Mesothelial cell of epicardium (in vitro differentiated cells): ENCODE data around the gene CEL. TPM values are rescaled to one million over a fixed set of nuclear protein-coding genes. Genes with fewer than 3 reads are reported as not detected.

ENCODE experiments used
- DNase-seq, 2 experiments: peaks; one replicate each; pipeline ENCODE4 v3.0.0; 2021; ENCODE audit warnings: low spot score in 2 of 2; ENCODE audit not compliant: unreplicated experiment in 2 of 2
- H3K27ac Mint-ChIP-seq: 2 replicates; pipeline ENCODE4 v1.8.0; 2021; ENCODE audit warnings: mixed read lengths
- H3K27me3 Mint-ChIP-seq: 2 replicates; pipeline ENCODE4 v1.8.0; 2021; ENCODE audit warnings: low read depth, mixed read lengths
- H3K36me3 Mint-ChIP-seq: 2 replicates; pipeline ENCODE4 v1.8.0; 2021; ENCODE audit warnings: mixed read lengths
- H3K4me1 Mint-ChIP-seq: 2 replicates; pipeline ENCODE4 v1.8.0; 2021; ENCODE audit warnings: mixed read lengths
- H3K4me3 Mint-ChIP-seq: 2 replicates; pipeline ENCODE4 v1.8.0; 2021; ENCODE audit warnings: mild to moderate bottlenecking, moderate library complexity, mixed read lengths
- H3K9me3 Mint-ChIP-seq: 2 replicates; pipeline ENCODE4 v1.8.0; 2021; ENCODE audit warnings: mixed read lengths
- CTCF ChIP-seq: fragments of 200-600 bp; sonication (generic); IDR thresholded peaks from one replicate; pipeline ENCODE4 v1.5.0; 2021; ENCODE audit warnings: antibody characterized with exemption; ENCODE audit not compliant: unreplicated experiment
- total RNA-seq: library from RNA; stranded (reverse); gene quantifications from 3 replicates; pipeline ENCODE4 v1.2.1, GENCODE V29; 2021

The CEL gene
- total RNA-seq, 1 donor from 2014 or later = 5.0 TPM

DNA sequence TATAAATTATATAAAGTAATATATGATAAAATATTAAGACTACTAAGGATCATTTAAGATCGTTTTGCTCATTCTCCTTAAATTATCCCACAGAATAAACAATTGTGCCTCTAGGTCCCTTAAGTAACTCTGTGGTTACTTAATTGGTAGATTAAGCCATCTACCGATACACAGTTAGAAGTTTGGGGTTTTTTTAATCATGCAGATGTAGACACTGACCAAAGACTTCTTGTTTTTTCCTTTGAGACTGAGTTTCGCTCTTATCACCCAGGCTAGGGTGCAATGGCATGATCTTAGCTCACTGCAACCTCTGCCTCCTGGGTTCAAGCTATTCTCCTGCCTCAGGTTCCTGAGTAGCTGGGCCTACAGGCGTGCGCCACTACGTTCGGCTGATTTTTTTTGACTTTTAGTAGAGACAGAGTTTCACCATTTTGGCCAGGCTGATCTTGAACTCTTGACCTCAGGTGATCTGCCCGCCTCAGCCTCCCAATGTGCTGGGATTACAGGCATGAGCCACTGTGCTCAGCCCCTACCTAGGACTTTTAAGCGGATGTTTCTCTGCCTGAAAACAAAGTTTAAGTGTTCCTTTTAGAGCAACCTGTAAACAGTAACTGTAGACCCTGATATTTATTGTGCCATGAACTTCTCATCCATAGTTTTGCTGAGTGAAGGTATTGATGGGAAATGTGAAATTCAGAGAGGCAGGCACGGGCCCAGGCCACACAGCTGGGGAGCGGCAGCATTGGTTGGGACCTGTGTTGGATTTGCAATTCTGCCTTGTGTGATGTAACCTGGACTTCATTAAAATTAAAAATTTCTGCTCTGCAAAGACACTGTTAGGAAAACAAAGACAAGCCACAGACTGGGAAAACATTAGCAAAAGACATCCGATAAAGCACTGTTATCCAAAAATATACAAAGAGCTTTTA, 11.6 kb downstream of the CEL start:
- Mint-ChIP-seq H3K4me3 (no peak overlapping the region), H3K9me3 (no peaks in the 10 kb centered on the region), H3K4me1 (peaks cover 39% of the 10 kb centered on the region), H3K36me3 (peaks cover 3% of the 10 kb centered on the region), H3K27me3 (no peaks in the 10 kb centered on the region), H3K27ac (no peak overlapping the region)
- TF ChIP-seq CTCF = no peak
- DNase-seq = no peak

DNA sequence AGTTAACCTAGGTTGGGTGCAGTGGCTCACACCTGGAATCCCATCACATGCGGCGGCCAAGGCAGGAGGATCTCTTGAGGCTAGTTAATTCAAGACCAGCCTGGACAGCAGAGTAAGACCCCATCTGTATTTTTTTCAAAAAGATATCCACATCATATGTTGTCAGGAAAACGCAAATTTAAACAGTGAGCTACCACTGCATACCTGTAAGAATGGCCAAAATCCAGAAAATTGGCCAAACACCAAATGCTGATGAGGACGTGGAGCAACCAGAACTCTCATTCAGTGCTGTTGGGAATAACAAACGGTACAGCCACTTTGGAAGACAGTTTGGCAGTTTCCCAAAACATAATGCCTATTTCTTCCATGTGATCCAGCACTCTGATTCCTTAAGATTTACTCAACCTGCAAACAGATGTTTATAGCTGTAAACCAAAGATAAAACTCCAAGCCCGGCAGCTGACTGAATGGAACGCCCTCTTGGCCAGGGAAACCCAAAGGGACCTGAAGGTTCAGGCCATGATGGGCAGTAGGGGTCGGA, 12.4 kb downstream of the CEL start:
- H3K4me1 Mint-ChIP-seq = peaks cover 39% of the 10 kb centered on the region
- no peak overlapping the region for H3K4me3 Mint-ChIP-seq
- DNase-seq = no peak
- no peaks in the 10 kb centered on the region for H3K9me3 Mint-ChIP-seq
- peaks cover 3% of the 10 kb centered on the region for H3K36me3 Mint-ChIP-seq
- no peak overlapping the region for H3K27ac Mint-ChIP-seq
- no peaks in the 10 kb centered on the region for H3K27me3 Mint-ChIP-seq
- no peak for TF ChIP-seq CTCF

DNA sequence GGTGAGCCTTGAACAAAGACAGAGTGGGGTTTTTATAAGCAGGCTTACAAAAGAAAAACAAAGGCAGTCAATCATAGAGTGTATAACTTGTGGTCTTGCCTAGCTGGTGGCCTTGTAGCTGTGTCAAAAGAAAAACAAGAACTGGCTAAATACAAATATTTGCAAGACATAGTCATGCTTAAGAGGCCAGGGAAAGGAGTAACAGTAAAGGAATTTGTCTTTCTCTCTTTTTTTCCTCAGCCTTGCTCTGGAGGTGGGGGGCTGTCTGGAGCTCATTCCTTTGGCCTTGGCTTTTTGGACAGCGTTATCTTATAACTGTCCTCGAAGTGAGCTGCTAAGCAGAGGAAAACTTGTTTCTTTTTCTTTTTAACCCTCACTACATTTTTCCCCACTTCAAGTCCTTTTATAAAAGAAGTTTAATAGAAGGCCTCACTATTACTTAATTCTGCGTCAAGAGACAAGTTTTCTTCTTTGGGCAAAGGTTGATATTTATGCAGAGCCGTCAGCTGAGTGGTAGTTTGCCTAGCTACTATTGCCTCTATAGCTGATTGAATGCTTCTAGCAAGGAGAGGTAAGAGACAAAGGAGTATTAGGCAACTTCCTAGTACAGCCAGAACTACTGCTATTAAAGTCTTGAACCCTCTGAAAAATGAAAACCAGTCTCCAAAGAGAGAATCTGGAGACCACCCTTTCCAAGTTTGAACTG, 14.3 kb downstream of the CEL start:
- peaks cover 39% of the 10 kb centered on the region for H3K4me1 Mint-ChIP-seq
- no peak for TF ChIP-seq CTCF
- no peak for DNase-seq
- no peak overlapping the region for H3K4me3 Mint-ChIP-seq
- peak overlapping the region; percentile 81 for H3K27ac Mint-ChIP-seq
- H3K9me3 Mint-ChIP-seq = no peaks in the 10 kb centered on the region
- H3K27me3 Mint-ChIP-seq = no peaks in the 10 kb centered on the region
- H3K36me3 Mint-ChIP-seq = peaks cover 3% of the 10 kb centered on the region

- peaks cover 2% of the 10 kb centered on the region for H3K36me3 Mint-ChIP-seq
- peaks cover 39% of the 10 kb centered on the region for H3K4me1 Mint-ChIP-seq
- H3K9me3 Mint-ChIP-seq = no peaks in the 10 kb centered on the region
- peak overlapping the region; percentile 89 for H3K27ac Mint-ChIP-seq
- TF ChIP-seq CTCF = no peak
- peak overlapping the region; percentile 16 for H3K4me3 Mint-ChIP-seq
- no peaks in the 10 kb centered on the region for H3K27me3 Mint-ChIP-seq
- DNase-seq = no peak
Measured at GRCh38 chr9:133076691-133077090, 14.9 kb downstream of the CEL start.

- no peaks in the 10 kb centered on the region for H3K9me3 Mint-ChIP-seq
- no peaks in the 10 kb centered on the region for H3K36me3 Mint-ChIP-seq
- no peak for DNase-seq
- H3K27ac Mint-ChIP-seq = no peak overlapping the region
- no peaks in the 10 kb centered on the region for H3K27me3 Mint-ChIP-seq
- peaks cover 38% of the 10 kb centered on the region for H3K4me1 Mint-ChIP-seq
- no peak for TF ChIP-seq CTCF
- no peak overlapping the region for H3K4me3 Mint-ChIP-seq
Measured at GRCh38 chr9:133078486-133078885, 16.7 kb downstream of the CEL start.
